K562 (cell line): ENCODE data around the gene PPP1R9B. TPM values are rescaled to one million over a fixed set of nuclear protein-coding genes. Genes with fewer than 3 reads are reported as not detected.

Source experiments
- ARHGAP35 ChIP-seq: fragments of 450-650 bp; IDR thresholded peaks from 2 replicates; pipeline ENCODE4 v1.6.1; 2018; ENCODE audit not compliant: partially characterized antibody
- ATF7 ChIP-seq: fragments of 450-650 bp; IDR thresholded peaks from 2 replicates; pipeline ENCODE4 v1.7.1; 2014; ENCODE audit warnings: mild to moderate bottlenecking, moderate library complexity
- CBFA2T3 ChIP-seq: fragments of 450-650 bp; IDR thresholded peaks from 2 replicates; pipeline ENCODE4 v1.6.1; 2017
- CBX3 ChIP-seq, 2 experiments: IDR thresholded peaks; 1 replicate in 1 of 2; 2 replicates in 1 of 2; pipeline ENCODE4 v1.6.1; 2012; ENCODE audit warnings: inconsistent platforms in 2 of 2, low read length in 2 of 2, borderline replicate concordance in 1 of 2, control low read depth in 1 of 2
- CBX5 ChIP-seq: IDR thresholded peaks from 2 replicates; pipeline ENCODE4 v1.6.1; 2014; ENCODE audit warnings: low read depth, borderline replicate concordance
- CXXC5 ChIP-seq: fragments of 250-450 bp; sonication (Bioruptor Pico); IDR thresholded peaks from 2 replicates; pipeline ENCODE4 v1.8.0; 2022; ENCODE audit warnings: inconsistent platforms, mild to moderate bottlenecking, moderate library complexity
- ELF1 ChIP-seq: fragments of 200-800 bp; sonication (Bioruptor generic); IDR thresholded peaks from 2 replicates; pipeline ENCODE4 v1.6.1; 2016; ENCODE audit warnings: missing genetic modification characterization, missing compliant biosample characterization
- EP400 ChIP-seq: fragments of 450-650 bp; IDR thresholded peaks from 2 replicates; pipeline ENCODE4 v1.6.1; 2017; ENCODE audit warnings: antibody characterized with exemption, mild to moderate bottlenecking, moderate library complexity
- ESRRA ChIP-seq: fragments of 450-650 bp; IDR thresholded peaks from 2 replicates; pipeline ENCODE4 v1.6.1; 2014; ENCODE audit warnings: low read depth, mild to moderate bottlenecking, moderate library complexity, borderline replicate concordance
- FOXO4 ChIP-seq: fragments of 450-650 bp; formaldehyde crosslinking; IDR thresholded peaks from 2 replicates; pipeline ENCODE4 v1.4.0; 2020; ENCODE audit warnings: mild to moderate bottlenecking, moderate library complexity
- HDAC1 ChIP-seq, 2 experiments: fragments of 450-650 bp; IDR thresholded peaks; 2 replicates each; pipeline ENCODE4 v1.6.1; 2016 to 2017; ENCODE audit warnings: inconsistent platforms in 1 of 2, mild to moderate bottlenecking in 1 of 2, moderate library complexity in 1 of 2
- IRF2 ChIP-seq: sonication (generic); formaldehyde crosslinking; IDR thresholded peaks from 2 replicates; pipeline ENCODE4 v1.8.1; 2022; ENCODE audit warnings: mild to moderate bottlenecking, missing genetic modification reagents
- POLR2B ChIP-seq: fragments of 450-650 bp; IDR thresholded peaks from 2 replicates; pipeline ENCODE4 v1.6.1; 2018; ENCODE audit warnings: low read depth; ENCODE audit not compliant: partially characterized antibody
- TFAP4 ChIP-seq: sonication (generic); formaldehyde crosslinking; IDR thresholded peaks from 2 replicates; pipeline ENCODE4 v1.8.0; 2022; ENCODE audit warnings: missing genetic modification reagents, mild to moderate bottlenecking, moderate library complexity, borderline replicate concordance
- THAP7 ChIP-seq: fragments of 250-450 bp; sonication (Bioruptor Pico); IDR thresholded peaks from 2 replicates; pipeline ENCODE4 v1.5.0; 2021
- VEZF1 ChIP-seq: fragments of 200-800 bp; sonication (Bioruptor generic); IDR thresholded peaks from 2 replicates; pipeline ENCODE4 v1.6.1; 2017; ENCODE audit warnings: missing genetic modification characterization, missing compliant biosample characterization
- YY1 ChIP-seq, 3 experiments: IDR thresholded peaks; 2 replicates each; pipeline ENCODE4 v1.6.1; 2011; ENCODE audit warnings: low read length in 2 of 3, mild to moderate bottlenecking in 2 of 3, moderate library complexity in 2 of 3, borderline replicate concordance in 1 of 3, control low read depth in 1 of 3, low read depth in 1 of 3; ENCODE audit not compliant: insufficient read depth in 3 of 3, insufficient replicate concordance in 2 of 3, control insufficient read depth in 1 of 3, insufficient read length in 1 of 3; ENCODE audit errors: extremely low read depth in 1 of 3
- ZNF316 ChIP-seq: fragments of 450-650 bp; IDR thresholded peaks from 2 replicates; pipeline ENCODE4 v1.6.1; 2016
- ZNF445 ChIP-seq: fragments of 250-450 bp; sonication (Bioruptor Pico); IDR thresholded peaks from 2 replicates; pipeline ENCODE4 v1.4.0; 2020; ENCODE audit warnings: low read depth, mild to moderate bottlenecking, moderate library complexity
- ZNF75A ChIP-seq: fragments of 450-650 bp; formaldehyde crosslinking; IDR thresholded peaks from 2 replicates; pipeline ENCODE4 v1.4.0; 2020; ENCODE audit warnings: mild to moderate bottlenecking
- polyA plus RNA-seq, 8 experiments: library from polyadenylated mRNA; depleted of rRNA in 4 of 8; stranded (reverse) in 5 of 8; unstranded in 3 of 8; fragments of >200 nt; fragmentation: Nextera tagmentation in 2 of 8; fragmentation: Illumina TruSeq in 1 of 8; extraction: Ambion mirVana in 2 of 8; extraction: Trizol in 1 of 8; gene quantifications; 2 replicates each; pipeline versions ENCODE4 v1.2.1 to v1.2.3, GENCODE V29; 2011 to 2014; ENCODE audit warnings: inconsistent platforms in 1 of 8, missing spikeins in 1 of 8
- total RNA-seq, 7 experiments: library from RNA; depleted of rRNA in 6 of 7; stranded (reverse); fragments of >200 nt in 6 of 7; fragmentation: Illumina TruSeq in 2 of 7; extraction: Trizol in 2 of 7; gene quantifications; 2 replicates each; pipeline versions ENCODE4 v1.2.1 to v1.2.3, GENCODE V29; 2011 to 2021; ENCODE audit warnings: low replicate concordance in 1 of 7

PPP1R9B gene
- total and polyA plus RNA-seq, 9 of the 15 experiments (the other 6 are each of a cell fraction or from before 2014, with no cell fraction given) = 0.10 to 63.5 (median 24.7) TPM

- peak; percentile 40 for TF ChIP-seq VEZF1
- no peak for TF ChIP-seq IRF2 (CRISPR knock-in tag)
- no peak for TF ChIP-seq POLR2B
- TF ChIP-seq ZNF75A (CRISPR knock-in tag) = no peak
- no peak for TF ChIP-seq FOXO4 (CRISPR knock-in tag)
- TF ChIP-seq EP400 = no peak
- peak; percentile 63 for TF ChIP-seq CBFA2T3
- no peak for TF ChIP-seq THAP7
- TF ChIP-seq CXXC5 (CRISPR knock-in tag) = no peak
- peak; percentile 70 for TF ChIP-seq ZNF316
- peak; percentile 41; the same call in 1 of the 2 replicates for TF ChIP-seq ESRRA
- TF ChIP-seq ATF7 = no peak
- TF ChIP-seq HDAC1 (IDR thresholded peaks at IDR 0.05) = no peak
- no peak for TF ChIP-seq CBX5
- peak; percentile 30; the same call in 1 of the 2 replicates for TF ChIP-seq TFAP4
- TF ChIP-seq ARHGAP35 = no peak
- TF ChIP-seq ELF1 (tag) = peak; percentile 61; the same call in 1 of the 2 replicates
- TF ChIP-seq CBX3 (IDR thresholded peaks at IDR 0.05; ENCODE audit: borderline replicate concordance in 1 of 2, low read length in 2 of 2) = 0 out of 3 replicates have a peak, but pooled peaks of 1 of the 2 experiments have one; percentile 15
- no peak for TF ChIP-seq ZNF445 (CRISPR knock-in tag)
- TF ChIP-seq YY1 (IDR thresholded peaks at IDR 0.05; ENCODE audit: borderline replicate concordance in 1 of 3, control insufficient read depth in 1 of 3, extremely low read depth in 1 of 3, insufficient read depth in 3 of 3, insufficient read length in 1 of 3, insufficient replicate concordance in 2 of 3, low read depth in 1 of 3, low read length in 2 of 3) = no peak
Observed at GRCh38 chr17:50127697-50128361, 22.6 kb downstream of the PPP1R9B start (continued).
